Stomach smooth muscle (tissue), 2 donors: Measurements from ENCODE around the gene RAC3.

ENCODE experiments used
- H3K27ac ChIP-seq: one replicate; pipeline ENCODE4 v1.7.0; 2013; ENCODE audit warnings: mild to moderate bottlenecking, low read length, inconsistent platforms
- H3K27me3 ChIP-seq, 2 donors: one replicate each; pipeline ENCODE4 v1.7.0; 2013; ENCODE audit warnings: low read length in 2 of 2; ENCODE audit not compliant: insufficient read depth in 2 of 2, control insufficient read depth in 1 of 2
- H3K36me3 ChIP-seq, 2 donors: one replicate each; pipeline ENCODE4 v1.7.0; 2013; ENCODE audit warnings: low read length in 2 of 2; ENCODE audit not compliant: control insufficient read depth in 2 of 2, insufficient read depth in 2 of 2
- H3K4me1 ChIP-seq: one replicate; pipeline ENCODE4 v1.7.0; 2013; ENCODE audit warnings: low read length; ENCODE audit not compliant: control insufficient read depth, insufficient read depth
- H3K4me3 ChIP-seq, 2 donors: one replicate each; pipeline ENCODE4 v1.7.0; 2013; ENCODE audit warnings: low read length in 2 of 2
- H3K9ac ChIP-seq, 2 donors: one replicate each; pipeline ENCODE4 v1.7.0; 2013; ENCODE audit warnings: low read length in 2 of 2, mild to moderate bottlenecking in 1 of 2
- H3K9me3 ChIP-seq, 2 donors: one replicate each; pipeline ENCODE4 v1.7.0; 2013; ENCODE audit warnings: low read length in 2 of 2; ENCODE audit not compliant: control insufficient read depth in 2 of 2
- donor health status: healthy.
- donor health status: Pancreatic carcinoma.

RAC3 gene

GRCh38 chr17:81993729-81994592 is 37.5 kb upstream of the RAC3 start:
- H3K36me3 ChIP-seq, result peaks cover 0 to 5% of the 10 kb centered on the region in 2 donors
- H3K27me3 ChIP-seq, result no peaks in the 10 kb centered on the region
- H3K4me1 ChIP-seq, result peaks cover 23% of the 10 kb centered on the region
- no peak overlapping the region for H3K9ac ChIP-seq
- no peak overlapping the region for H3K4me3 ChIP-seq
- no peak overlapping the region for H3K27ac ChIP-seq
- H3K9me3 ChIP-seq, result no peaks in the 10 kb centered on the region

- Histone ChIP-seq H3K27me3 (no peaks in the 10 kb centered on the region), H3K27ac (no peak overlapping the region), H3K4me3 (no peak overlapping the region), H3K36me3 (peaks cover 0 to 5% of the 10 kb centered on the region in 2 donors), H3K4me1 (peaks cover 23% of the 10 kb centered on the region), H3K9ac (no peak overlapping the region), H3K9me3 (no peaks in the 10 kb centered on the region)
Measured at GRCh38 chr17:81994593-81995462, 36.6 kb upstream of the RAC3 start.

GRCh38 chr17:81995463-81996231 is 35.8 kb upstream of the RAC3 start:
- Histone ChIP-seq H3K36me3 (peaks cover 0 to 5% of the 10 kb centered on the region in 2 donors), H3K27me3 (no peaks in the 10 kb centered on the region), H3K4me3 (no peak overlapping the region), H3K9me3 (no peaks in the 10 kb centered on the region), H3K9ac (no peak overlapping the region), H3K27ac (no peak overlapping the region), H3K4me1 (peaks cover 23% of the 10 kb centered on the region)

- Histone ChIP-seq H3K9ac (no peak overlapping the region), H3K4me3 (no peak overlapping the region), H3K27me3 (no peaks in the 10 kb centered on the region), H3K4me1 (peaks cover 17% of the 10 kb centered on the region), H3K36me3 (peaks cover 0 to 5% of the 10 kb centered on the region in 2 donors), H3K27ac (no peak overlapping the region), H3K9me3 (no peaks in the 10 kb centered on the region)
Measured at GRCh38 chr17:81996232-81996756, 35.2 kb upstream of the RAC3 start.

GRCh38 chr17:81996757-81997441 is 34.6 kb upstream of the RAC3 start:
- H3K4me3 ChIP-seq, result no peak overlapping the region
- no peaks in the 10 kb centered on the region for H3K27me3 ChIP-seq
- H3K27ac ChIP-seq, result no peak overlapping the region
- H3K9ac ChIP-seq, result no peak overlapping the region
- no peaks in the 10 kb centered on the region for H3K9me3 ChIP-seq
- H3K4me1 ChIP-seq, result peaks cover 11% of the 10 kb centered on the region
- H3K36me3 ChIP-seq, result peaks cover 0 to 5% of the 10 kb centered on the region in 2 donors

- Histone ChIP-seq H3K9ac (no peak overlapping the region), H3K36me3 (peaks cover 0 to 5% of the 10 kb centered on the region in 2 donors), H3K27ac (no peak overlapping the region), H3K27me3 (no peaks in the 10 kb centered on the region), H3K4me3 (no peak overlapping the region), H3K4me1 (peaks cover 3% of the 10 kb centered on the region), H3K9me3 (no peaks in the 10 kb centered on the region)
Measured at GRCh38 chr17:81998212-81998611, 33.3 kb upstream of the RAC3 start.

- no peak overlapping the region for H3K27ac ChIP-seq
- no peak overlapping the region for H3K9ac ChIP-seq
Measured at GRCh38 chr17:81998691-81999438, 32.6 kb upstream of the RAC3 start.

GRCh38 chr17:81999587-81999975 is 31.9 kb upstream of the RAC3 start:
- Histone ChIP-seq H3K9ac (no peak overlapping the region), H3K36me3 (peaks cover 0 to 3% of the 10 kb centered on the region in 2 donors), H3K27me3 (no peaks in the 10 kb centered on the region), H3K27ac (no peak overlapping the region), H3K9me3 (no peaks in the 10 kb centered on the region), H3K4me3 (no peak overlapping the region), H3K4me1 (peaks cover 14% of the 10 kb centered on the region)

More at GRCh38 chr17:81998691-81999438, 32.6 kb upstream of the RAC3 start:
- Histone ChIP-seq H3K27me3 (no peaks in the 10 kb centered on the region), H3K4me1 (peaks cover 7% of the 10 kb centered on the region), H3K9me3 (no peaks in the 10 kb centered on the region), H3K36me3 (peaks cover 0 to 3% of the 10 kb centered on the region in 2 donors), H3K4me3 (no peak overlapping the region)

GRCh38 chr17:81999976-82000802 is 31.3 kb upstream of the RAC3 start:
- Histone ChIP-seq H3K4me3 (no peak overlapping the region), H3K9ac (no peak overlapping the region), H3K9me3 (no peaks in the 10 kb centered on the region), H3K4me1 (peaks cover 14% of the 10 kb centered on the region), H3K36me3 (peaks cover 0 to 3% of the 10 kb centered on the region in 2 donors), H3K27ac (no peak overlapping the region), H3K27me3 (no peaks in the 10 kb centered on the region)
